ENCODE results near the gene THADA.

Gene THADA

GRCh38 chr2:43198263-43198662, 397.6 kb downstream of the THADA start (continued):
- TF ChIP-seq PRDM10 (tag by site-specific recombination; IDR thresholded peaks at IDR 0.05) (no peak), ZNF404 (tag by site-specific recombination; IDR thresholded peaks at IDR 0.05) (no peak), ZNF223 (tag by site-specific recombination; IDR thresholded peaks at IDR 0.05) (no peak), ZNF558 (tag by site-specific recombination; IDR thresholded peaks at IDR 0.05) (no peak)

GRCh38 chr2:43197588-43197896, 398.3 kb downstream of the THADA start:
- H3K27ac ChIP-seq (ENCODE audit: extremely low read depth, low read depth, low read length), result no peak overlapping the region
- CTCF ChIA-PET, result no interaction called here
- H3K9me3 ChIP-seq (ENCODE audit: control insufficient read depth, insufficient read depth, low read depth, low read length), result no peaks in the 10 kb centered on the region
- TF ChIP-seq ZNF549 (tag by site-specific recombination; IDR thresholded peaks at IDR 0.05) (no peak), ZNF571 (tag by site-specific recombination; IDR thresholded peaks at IDR 0.05) (no peak), SCRT1 (tag by site-specific recombination; IDR thresholded peaks at IDR 0.05; ENCODE audit: borderline replicate concordance) (0 out of 2 replicates have a peak, but pooled peaks have one; percentile 32), ZNF146 (tag by site-specific recombination; IDR thresholded peaks at IDR 0.05) (no peak), ZNF791 (tag by site-specific recombination; IDR thresholded peaks at IDR 0.05) (no peak), ZNF112 (tag by site-specific recombination; IDR thresholded peaks at IDR 0.05) (no peak), SCRT2 (tag by site-specific recombination; IDR thresholded peaks at IDR 0.05) (peak; percentile 56; the same call in 1 of the 2 replicates), HOXC10 (CRISPR knock-in tag; IDR thresholded peaks at IDR 0.05) (no peak), ZNF175 (tag by site-specific recombination; IDR thresholded peaks at IDR 0.05) (no peak), ZNF404 (tag by site-specific recombination; IDR thresholded peaks at IDR 0.05) (no peak)
- H3K36me3 ChIP-seq (ENCODE audit: control insufficient read depth in 2 of 2, insufficient read depth in 1 of 2, low read length in 2 of 2), result no peaks in the 10 kb centered on the region
- POLR2A ChIA-PET, result no interaction called here
- no peaks in the 10 kb centered on the region for H3K4me1 ChIP-seq (ENCODE audit: control insufficient read depth, insufficient read depth, low read length)
- H3K4me3 ChIP-seq (ENCODE audit: low read depth, low read length), result no peak overlapping the region

- CTCF ChIA-PET, result no interaction called here
- POLR2A ChIA-PET, result interaction anchor here (0.5 kb wide), 1 partner anchor 284 kb away, joined by 4 read pairs; no protein-coding TSS in a partner anchor
- H3K36me3 ChIP-seq (ENCODE audit: control insufficient read depth in 2 of 2, insufficient read depth in 1 of 2, low read length in 2 of 2), result no peaks in the 10 kb centered on the region
- no peak overlapping the region for H3K4me3 ChIP-seq (ENCODE audit: low read depth, low read length)
- H3K4me1 ChIP-seq (ENCODE audit: control insufficient read depth, insufficient read depth, low read length), result no peaks in the 10 kb centered on the region
- TF ChIP-seq KLF8 (tag by site-specific recombination; IDR thresholded peaks at IDR 0.05) (no peak), ZFHX2 (tag by site-specific recombination; conservative IDR thresholded peaks at IDR 0.05) (peak; percentile 20; the same call in 1 of the 2 replicates), ZXDB (tag by site-specific recombination; IDR thresholded peaks at IDR 0.05) (peak; percentile 74)
- no peak overlapping the region for H3K27ac ChIP-seq (ENCODE audit: extremely low read depth, low read depth, low read length)
- H3K9me3 ChIP-seq (ENCODE audit: control insufficient read depth, insufficient read depth, low read depth, low read length), result no peaks in the 10 kb centered on the region
Measured at GRCh38 chr2:43196768-43197587, 398.9 kb downstream of the THADA start.

GRCh38 chr2:43194121-43194869, 401.5 kb downstream of the THADA start:
- H3K27ac ChIP-seq (ENCODE audit: extremely low read depth, low read depth, low read length), result no peak overlapping the region
- ChIA-PET POLR2A (no interaction called here), CTCF (interaction anchor here (0.6 to 1.1 kb wide), 4 partner anchors 25 to 558 kb away, joined by 3 to 4 read pairs (median 4); no protein-coding TSS in a partner anchor)
- H3K36me3 ChIP-seq (ENCODE audit: control insufficient read depth in 2 of 2, insufficient read depth in 1 of 2, low read length in 2 of 2), result no peaks in the 10 kb centered on the region
- H3K4me1 ChIP-seq (ENCODE audit: control insufficient read depth, insufficient read depth, low read length), result no peaks in the 10 kb centered on the region
- no peak overlapping the region for H3K4me3 ChIP-seq (ENCODE audit: low read depth, low read length)
- no peaks in the 10 kb centered on the region for H3K9me3 ChIP-seq (ENCODE audit: control insufficient read depth, insufficient read depth, low read depth, low read length)
- TF ChIP-seq TSHZ1 (tag by site-specific recombination; IDR thresholded peaks at IDR 0.05; ENCODE audit: borderline replicate concordance) (no peak), YY2 (tag by site-specific recombination; IDR thresholded peaks at IDR 0.05) (no peak), BCL11B (tag by site-specific recombination; IDR thresholded peaks at IDR 0.05; ENCODE audit: low read depth) (no peak), ZNF529 (tag by site-specific recombination; IDR thresholded peaks at IDR 0.05; ENCODE audit: insufficient replicate concordance) (no peak), ZNF585B (tag by site-specific recombination; IDR thresholded peaks at IDR 0.05) (no peak)

Data from HEK293 (cell line).